Colonic mucosa (tissue), 4 donors: ENCODE data around the gene C14orf132. TPM values are rescaled to one million over a fixed set of nuclear protein-coding genes. Genes with fewer than 3 reads are reported as not detected.
"Not testable (repeated sequence)": the region's sequence is repeated elsewhere in the genome, so short reads cannot be mapped to it uniquely, and the experiment has no call there.

ENCODE experiments used
- DNase-seq: peaks from one replicate; pipeline ENCODE4 v3.0.0-alpha.2; 2020
- H3K27ac ChIP-seq: fragments of 200-600 bp; one replicate; pipeline ENCODE4 v1.8.0; 2021
- H3K27me3 ChIP-seq: fragments of 200-600 bp; one replicate; pipeline ENCODE4 v1.8.0; 2021
- H3K36me3 ChIP-seq: fragments of 200-600 bp; one replicate; pipeline ENCODE4 v1.8.0; 2021
- H3K4me1 ChIP-seq: fragments of 200-600 bp; one replicate; pipeline ENCODE4 v1.8.0; 2021; ENCODE audit warnings: mild to moderate bottlenecking
- H3K4me3 ChIP-seq: fragments of 200-600 bp; one replicate; pipeline ENCODE4 v1.8.0; 2021
- H3K9ac ChIP-seq, 2 donors: one replicate each; pipeline ENCODE4 v1.7.0; 2013; ENCODE audit warnings: control low read depth in 2 of 2, low read depth in 2 of 2, low read length in 2 of 2
- H3K9me3 ChIP-seq: fragments of 200-600 bp; one replicate; pipeline ENCODE4 v1.8.0; 2021
- CTCF ChIP-seq: fragments of 200-600 bp; IDR thresholded peaks from one replicate; pipeline ENCODE4 v1.8.0; 2022; ENCODE audit warnings: antibody characterized with exemption, mild to moderate bottlenecking
- intact Hi-C: fragments of 100-400 bp; cut with DNase I; formaldehyde crosslinking; loops from one replicate; pipeline ENCODE4 v1.14.1; 2022
- total RNA-seq, 2 donors: library from RNA; stranded (reverse); fragmentation: NEBNext Ultra II Directional in 1 of 2; extraction: Animal tissue kit (Norgen Biotek cat#: 25700) in 1 of 2; gene quantifications; one replicate each; pipeline ENCODE4 v1.2.1, GENCODE V29; 2021
- donor health status: healthy.
- donor health status: DM: no; HTN: no; CAD: no.
- donor health status: DM: no; HTN: no; CAD: no.

C14orf132 gene
- total RNA-seq, 2 donors from 2014 or later = 2.2 to 3.6 TPM

GRCh38 chr14:96071561-96071960 lies 32.4 kb downstream of the C14orf132 start:
- Histone ChIP-seq H3K9ac (no peak overlapping the region), H3K27me3 (no peaks in the 10 kb centered on the region), H3K9me3 (no peaks in the 10 kb centered on the region), H3K4me1 (no peaks in the 10 kb centered on the region), H3K4me3 (no peak overlapping the region), H3K27ac (no peak overlapping the region), H3K36me3 (no peaks in the 10 kb centered on the region)
- intact Hi-C loops = no loop called here
- TF ChIP-seq CTCF = no peak
- DNase-seq = no peak

GRCh38 chr14:96072076-96072475 lies 32.9 kb downstream of the C14orf132 start:
- intact Hi-C loops = no loop called here
- no peaks in the 10 kb centered on the region for H3K9me3 ChIP-seq
- H3K4me1 ChIP-seq = no peaks in the 10 kb centered on the region
- H3K9ac ChIP-seq = no peak overlapping the region
- no peaks in the 10 kb centered on the region for H3K36me3 ChIP-seq
- H3K27me3 ChIP-seq = no peaks in the 10 kb centered on the region
- H3K27ac ChIP-seq = no peak overlapping the region
- no peak overlapping the region for H3K4me3 ChIP-seq
- TF ChIP-seq CTCF = no peak
- no peak for DNase-seq

- Histone ChIP-seq H3K9ac (no peak overlapping the region), H3K4me1 (no peaks in the 10 kb centered on the region)
- intact Hi-C loops = no loop called here
Observed at GRCh38 chr14:96072746-96073145, 33.6 kb downstream of the C14orf132 start.

GRCh38 chr14:96073260-96074039 lies 34.3 kb downstream of the C14orf132 start:
- intact Hi-C loops, H3K4me1 ChIP-seq, DNase-seq, H3K4me3 ChIP-seq, H3K9me3 ChIP-seq, H3K27me3 ChIP-seq, H3K9ac ChIP-seq, H3K27ac ChIP-seq, H3K36me3 ChIP-seq: not testable (repeated sequence)

More at GRCh38 chr14:96072746-96073145, 33.6 kb downstream of the C14orf132 start:
- no peak overlapping the region for H3K27ac ChIP-seq
- no peaks in the 10 kb centered on the region for H3K36me3 ChIP-seq
- H3K9me3 ChIP-seq = no peaks in the 10 kb centered on the region
- DNase-seq = no peak
- no peak overlapping the region for H3K4me3 ChIP-seq
- H3K27me3 ChIP-seq = no peaks in the 10 kb centered on the region
- TF ChIP-seq CTCF = no peak

- no peak overlapping the region for H3K9ac ChIP-seq
- H3K4me3 ChIP-seq = no peak overlapping the region
- no peaks in the 10 kb centered on the region for H3K36me3 ChIP-seq
- no peaks in the 10 kb centered on the region for H3K27me3 ChIP-seq
- H3K27ac ChIP-seq = no peak overlapping the region
- no peaks in the 10 kb centered on the region for H3K4me1 ChIP-seq
- intact Hi-C loops = no loop called here
- no peaks in the 10 kb centered on the region for H3K9me3 ChIP-seq
- DNase-seq = no peak
- TF ChIP-seq CTCF = no peak
Observed at GRCh38 chr14:96077983-96078624, 38.9 kb downstream of the C14orf132 start.

GRCh38 chr14:96078625-96079016 lies 39.5 kb downstream of the C14orf132 start:
- no peaks in the 10 kb centered on the region for H3K27me3 ChIP-seq
- no peak overlapping the region for H3K27ac ChIP-seq
- no peaks in the 10 kb centered on the region for H3K36me3 ChIP-seq
- H3K9ac ChIP-seq = no peak overlapping the region
- H3K9me3 ChIP-seq = no peaks in the 10 kb centered on the region
- DNase-seq = no peak
- intact Hi-C loops = no loop called here
- H3K4me1 ChIP-seq = no peaks in the 10 kb centered on the region
- no peak for TF ChIP-seq CTCF
- no peak overlapping the region for H3K4me3 ChIP-seq
